Fibroblast of lung (primary cell): ENCODE measurements around the gene FREM1. TPM values are rescaled to one million over a fixed set of nuclear protein-coding genes. Genes with fewer than 3 reads are reported as not detected.

ENCODE experiments used
- DNase-seq, 2 donors: peaks; one replicate each; pipeline versions ENCODE4 v3.0.0 to v3.0.0-alpha.2; 2010; ENCODE audit warnings: low read depth in 2 of 2
- H2AFZ ChIP-seq: 2 replicates; pipeline ENCODE4 v1.5.1; 2012; ENCODE audit warnings: low read length, control low read depth, inconsistent platforms
- H3K27ac ChIP-seq: 2 replicates; pipeline ENCODE4 v1.5.1; 2011; ENCODE audit warnings: low read length, control low read depth; ENCODE audit not compliant: insufficient read depth
- H3K27me3 ChIP-seq: 2 replicates; pipeline ENCODE4 v1.5.1; 2011; ENCODE audit warnings: mild to moderate bottlenecking, low read length; ENCODE audit not compliant: control insufficient read depth, insufficient read depth
- H3K36me3 ChIP-seq: 2 replicates; pipeline ENCODE4 v1.5.1; 2011; ENCODE audit warnings: low read length; ENCODE audit not compliant: control insufficient read depth, insufficient read depth
- H3K4me1 ChIP-seq: 2 replicates; pipeline ENCODE4 v1.5.1; 2011; ENCODE audit warnings: low read length; ENCODE audit not compliant: control insufficient read depth, insufficient read depth; ENCODE audit errors: extremely low read depth
- H3K4me2 ChIP-seq: 2 replicates; pipeline ENCODE4 v1.5.1; 2011; ENCODE audit warnings: low read length, control low read depth; ENCODE audit not compliant: insufficient read depth; ENCODE audit errors: extremely low read depth
- H3K4me3 ChIP-seq, 4 experiments: fragments of 200-600 bp in 1 of 4; sonication (generic) in 1 of 4; replicated peaks in 1 of 4; 2 replicates each; pipeline ENCODE4 v1.5.1; 2011 to 2016; ENCODE audit warnings: low read length in 4 of 4, low read depth in 3 of 4, mild to moderate bottlenecking in 3 of 4, control low read depth in 2 of 4, inconsistent platforms in 1 of 4, mixed read lengths in 1 of 4; ENCODE audit not compliant: insufficient read depth in 1 of 4; ENCODE audit errors: control extremely low read depth in 1 of 4
- H3K79me2 ChIP-seq: 2 replicates; pipeline ENCODE4 v1.5.1; 2012; ENCODE audit warnings: mild to moderate bottlenecking, low read length, inconsistent platforms; ENCODE audit not compliant: control insufficient read depth, insufficient read depth
- H3K9ac ChIP-seq: 2 replicates; pipeline ENCODE4 v1.5.1; 2011; ENCODE audit warnings: mild to moderate bottlenecking, low read length, control low read depth; ENCODE audit not compliant: insufficient read depth
- H3K9me3 ChIP-seq: 2 replicates; pipeline ENCODE4 v1.5.1; 2012; ENCODE audit warnings: low read depth, low read length; ENCODE audit not compliant: control insufficient read depth, insufficient read depth
- H4K20me1 ChIP-seq: 2 replicates; pipeline ENCODE4 v1.5.1; 2011; ENCODE audit warnings: low read length; ENCODE audit not compliant: control insufficient read depth, insufficient read depth; ENCODE audit errors: extremely low read depth
- CTCF ChIP-seq, 2 donors: IDR thresholded peaks in 1 of 2; conservative IDR thresholded peaks in 1 of 2; 1 replicate in 1 of 2; 2 replicates in 1 of 2; pipeline ENCODE4 v1.5.1; 2011 to 2012; ENCODE audit warnings: low read length in 2 of 2, control low read depth in 1 of 2, inconsistent platforms in 1 of 2, low read depth in 1 of 2, mild to moderate bottlenecking in 1 of 2
- EZH2 ChIP-seq: IDR thresholded peaks from 2 replicates; pipeline ENCODE4 v1.5.1; 2012; ENCODE audit warnings: low read length, control low read depth, mild to moderate bottlenecking; ENCODE audit errors: missing control alignments
- polyA plus RNA-seq, 2 donors: library from polyadenylated mRNA; depleted of rRNA in 1 of 2; stranded (reverse) in 1 of 2; unstranded in 1 of 2; fragments of >200 nt; gene quantifications; 2 replicates each; pipeline ENCODE4 v1.2.1, GENCODE V29; 2011 to 2012; ENCODE audit warnings: missing spikeins in 1 of 2
- total RNA-seq: library from RNA; depleted of rRNA; stranded (reverse); fragments of >200 nt; gene quantifications from 2 replicates; pipeline ENCODE4 v1.2.1, GENCODE V29; 2014

The FREM1 gene
- total and polyA plus RNA-seq, 2 donors (not counting 1 experiment from before 2014, with no cell fraction given) = under 0.01 to 0.01 TPM

DNA sequence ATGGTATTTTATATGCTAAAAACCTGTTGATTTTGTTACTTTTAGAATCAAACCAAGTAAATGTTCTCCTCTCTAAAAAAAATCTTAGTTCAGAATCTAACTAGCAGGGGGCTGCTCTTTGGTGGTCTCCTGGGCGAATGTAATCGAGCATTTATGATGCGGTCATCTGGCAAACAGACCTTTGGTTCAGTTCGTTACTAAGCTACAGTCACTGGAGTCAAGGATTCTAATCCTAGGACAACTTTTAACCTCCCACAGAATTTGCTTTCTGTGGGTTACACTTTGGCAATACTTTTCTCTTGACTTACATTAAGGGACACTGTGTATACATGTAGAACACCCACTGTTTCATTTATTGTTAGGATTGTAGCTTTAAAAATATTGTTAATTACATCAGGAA, 26.3 kb upstream of the FREM1 start:
- TF ChIP-seq EZH2 (no peak), CTCF (conservative IDR thresholded peaks at IDR 0.05 in 1 of 2, IDR thresholded peaks at IDR 0.05 in 1 of 2; ENCODE audit: low read depth in 1 of 2, low read length in 2 of 2) (no peak)
- no peak overlapping the region for H3K27ac ChIP-seq
- no peak for DNase-seq
- no peak overlapping the region for H3K9ac ChIP-seq
- H4K20me1 ChIP-seq = no peaks in the 10 kb centered on the region
- H3K9me3 ChIP-seq = no peaks in the 10 kb centered on the region
- H2AFZ ChIP-seq = no peak overlapping the region
- H3K27me3 ChIP-seq = no peaks in the 10 kb centered on the region
- no peak overlapping the region for H3K4me2 ChIP-seq
- H3K36me3 ChIP-seq = no peaks in the 10 kb centered on the region
- H3K79me2 ChIP-seq = no peaks in the 10 kb centered on the region
- H3K4me1 ChIP-seq = no peaks in the 10 kb centered on the region
- no peak overlapping the region for H3K4me3 ChIP-seq

GRCh38 chr9:14935964-14936363, 25.7 kb upstream of the FREM1 start:
- no peak overlapping the region for H3K4me3 ChIP-seq
- TF ChIP-seq CTCF (conservative IDR thresholded peaks at IDR 0.05 in 1 of 2, IDR thresholded peaks at IDR 0.05 in 1 of 2; ENCODE audit: low read depth in 1 of 2, low read length in 2 of 2) (no peak), EZH2 (no peak)
- H3K79me2 ChIP-seq = no peaks in the 10 kb centered on the region
- H2AFZ ChIP-seq = no peak overlapping the region
- no peaks in the 10 kb centered on the region for H3K4me1 ChIP-seq
- no peaks in the 10 kb centered on the region for H4K20me1 ChIP-seq
- H3K27me3 ChIP-seq = no peaks in the 10 kb centered on the region
- H3K9ac ChIP-seq = no peak overlapping the region
- no peaks in the 10 kb centered on the region for H3K9me3 ChIP-seq
- DNase-seq = no peak
- no peak overlapping the region for H3K4me2 ChIP-seq
- H3K27ac ChIP-seq = no peak overlapping the region
- no peaks in the 10 kb centered on the region for H3K36me3 ChIP-seq

GRCh38 chr9:14935106-14935751, 25.0 kb upstream of the FREM1 start:
- no peak for DNase-seq
- H3K4me1 ChIP-seq = no peaks in the 10 kb centered on the region
- H3K79me2 ChIP-seq = no peaks in the 10 kb centered on the region
- no peak overlapping the region for H3K27ac ChIP-seq
- no peak overlapping the region for H3K4me3 ChIP-seq
- H3K9me3 ChIP-seq = no peaks in the 10 kb centered on the region
- no peaks in the 10 kb centered on the region for H4K20me1 ChIP-seq
- no peak overlapping the region for H2AFZ ChIP-seq
- H3K4me2 ChIP-seq = no peak overlapping the region
- H3K27me3 ChIP-seq = no peaks in the 10 kb centered on the region
- no peaks in the 10 kb centered on the region for H3K36me3 ChIP-seq
- TF ChIP-seq CTCF (conservative IDR thresholded peaks at IDR 0.05 in 1 of 2, IDR thresholded peaks at IDR 0.05 in 1 of 2; ENCODE audit: low read depth in 1 of 2, low read length in 2 of 2) (no peak), EZH2 (no peak)
- no peak overlapping the region for H3K9ac ChIP-seq
